Measurements from ENCODE around the gene NKAIN1.
A peak's percentile ranks its signal among the peaks of the same experiment; 100 is the strongest.
"Not testable (repeated sequence)": the region's sequence is repeated elsewhere in the genome, so short reads cannot be mapped to it uniquely, and the experiment has no call there.

NKAIN1 gene

DNA sequence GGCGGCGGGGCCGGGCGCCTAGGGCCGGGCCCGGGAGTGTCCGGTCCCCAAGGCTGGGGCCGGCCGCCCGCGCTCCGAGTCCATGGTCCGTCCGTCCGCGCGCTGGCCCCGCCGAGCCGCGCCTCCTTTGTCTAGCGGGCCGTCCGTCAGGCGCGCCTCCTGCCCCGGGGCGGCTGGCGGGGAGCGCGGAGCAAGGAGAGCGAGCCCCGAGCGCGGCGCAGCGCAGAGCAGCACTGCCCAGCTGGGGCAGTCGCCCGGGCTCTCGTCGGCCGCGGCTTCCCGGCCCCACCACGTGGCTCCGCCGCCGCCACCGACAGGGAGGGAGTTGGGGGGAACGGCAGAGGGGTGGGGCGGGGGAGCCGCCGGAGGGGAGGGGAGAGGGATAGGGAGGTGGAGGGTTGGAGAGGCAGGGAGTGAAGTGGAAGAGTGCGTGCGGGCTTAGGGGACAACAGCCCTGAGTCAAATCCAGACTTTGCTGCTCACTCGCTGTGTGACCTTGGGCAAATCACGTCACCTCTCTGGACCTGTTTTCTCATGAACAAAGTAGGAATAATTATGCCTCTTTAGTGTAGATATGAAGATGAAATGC lies at the start of gene NKAIN1:
Gene NKAIN1, minus strand, starts transcription at position 235 of the 589 bp plus-strand sequence. CDS start 340 bp downstream, outside the sequence.
- DNase-seq (ENCODE audit: low read depth), result no peak
- H3K4me3 ChIP-seq (ENCODE audit: low read depth, low read length), result peak within 1 kb of the TSS; percentile 35

DNA sequence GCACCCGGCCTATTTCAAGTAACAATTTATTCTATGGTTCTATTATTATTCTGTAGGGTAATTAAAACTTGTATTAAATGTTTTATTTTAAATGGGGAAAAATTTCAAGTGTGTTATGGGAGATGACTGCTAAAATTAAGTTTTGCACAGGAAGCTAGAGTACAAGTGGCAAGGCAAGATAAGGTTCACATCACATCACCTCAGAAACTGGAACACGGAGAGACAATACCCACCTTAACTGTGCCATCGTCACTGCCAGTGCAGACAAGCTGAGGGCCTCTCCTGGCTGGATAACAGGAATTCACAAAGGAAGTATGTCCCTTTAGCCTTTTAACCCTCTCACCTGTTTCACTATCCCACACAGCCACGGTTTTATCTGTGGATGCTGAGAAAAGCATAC lies 49.3 kb upstream of the NKAIN1 start:
- no peak overlapping the region for H3K4me3 ChIP-seq (ENCODE audit: low read depth, low read length)
- no peak for DNase-seq (ENCODE audit: low read depth)

DNA sequence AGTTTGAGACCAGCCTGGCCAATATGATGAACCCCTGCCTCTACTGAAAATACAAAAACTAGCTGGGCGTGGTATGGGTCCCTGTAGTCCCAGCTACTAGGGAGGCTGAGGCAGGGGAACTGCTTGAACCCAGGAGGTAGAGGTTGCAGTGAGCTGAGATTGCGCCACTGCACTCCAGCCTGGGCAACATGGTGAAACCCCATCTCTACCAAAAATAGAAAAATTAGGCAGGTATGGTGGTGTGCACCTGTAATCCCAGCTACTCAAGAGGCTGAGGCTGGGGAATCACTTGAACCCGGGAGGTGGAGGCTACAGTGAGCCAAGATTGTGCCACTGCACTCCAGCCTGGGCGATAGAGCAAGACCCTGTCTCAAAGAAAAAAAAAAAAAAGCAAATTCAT lies 48.1 kb upstream of the NKAIN1 start:
- H3K4me3 ChIP-seq (ENCODE audit: low read depth, low read length); DNase-seq (ENCODE audit: low read depth): not testable (repeated sequence)

DNA sequence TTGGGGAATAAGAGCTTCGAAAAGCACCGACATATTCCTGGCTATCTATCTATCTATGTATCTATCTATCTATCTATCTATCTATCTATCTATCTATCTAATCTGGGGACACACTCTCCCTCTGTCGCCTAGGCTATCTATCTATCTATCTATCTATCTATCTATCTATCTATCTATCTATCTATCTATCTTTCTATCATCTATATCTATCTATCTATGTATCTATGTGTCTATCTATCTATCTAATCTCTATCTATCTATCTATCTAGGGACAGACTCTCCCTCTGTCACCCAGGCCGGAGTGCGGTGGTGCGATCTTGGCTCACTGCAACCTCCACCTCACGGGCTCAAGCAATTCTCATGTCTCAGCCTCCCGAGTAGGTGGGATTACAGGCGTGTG lies 42.7 kb upstream of the NKAIN1 start:
- not testable (repeated sequence) for H3K4me3 ChIP-seq (ENCODE audit: low read depth, low read length); DNase-seq (ENCODE audit: low read depth)

DNA sequence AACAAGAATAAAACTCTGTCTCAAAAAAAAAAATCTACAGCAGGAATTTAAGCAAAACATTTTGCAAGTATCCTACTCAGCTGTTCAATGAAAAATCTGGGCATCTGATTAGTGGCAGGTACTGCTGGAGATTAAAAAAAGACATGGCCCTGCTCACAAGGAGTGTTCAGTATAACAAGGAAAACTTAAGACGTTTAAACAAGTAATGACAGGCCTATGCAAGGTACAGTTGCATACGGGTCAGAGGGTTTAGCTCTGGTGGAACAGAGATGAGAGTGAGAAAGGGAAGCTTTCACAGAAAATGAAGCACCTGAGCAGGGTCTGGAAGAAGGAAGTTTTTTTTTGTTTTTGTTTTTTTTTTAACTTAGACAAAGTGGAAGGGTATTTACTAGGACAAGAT lies 33.9 kb upstream of the NKAIN1 start:
- DNase-seq (ENCODE audit: low read depth), result no peak
- no peak overlapping the region for H3K4me3 ChIP-seq (ENCODE audit: low read depth, low read length)

DNA sequence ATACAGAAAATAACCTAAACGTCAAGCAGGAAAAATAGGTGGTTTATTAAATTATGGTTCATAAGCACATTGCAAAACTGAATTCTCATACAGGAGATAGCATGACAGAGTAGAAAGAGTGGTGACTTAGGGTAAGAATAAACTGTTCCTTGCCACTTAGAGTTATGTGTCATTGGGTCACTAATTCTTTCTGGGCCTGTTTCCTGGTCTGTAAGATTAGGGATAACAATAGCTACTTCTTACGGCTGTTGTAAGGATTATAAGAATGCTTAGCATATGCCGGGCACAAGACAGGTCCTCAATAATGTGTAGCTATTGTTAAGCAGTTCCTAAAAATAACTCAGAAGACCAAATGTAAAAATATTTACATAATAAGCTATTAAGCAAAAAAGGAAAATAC lies 32.7 kb upstream of the NKAIN1 start:
- DNase-seq (ENCODE audit: low read depth), result no peak
- no peak overlapping the region for H3K4me3 ChIP-seq (ENCODE audit: low read depth, low read length)

DNA sequence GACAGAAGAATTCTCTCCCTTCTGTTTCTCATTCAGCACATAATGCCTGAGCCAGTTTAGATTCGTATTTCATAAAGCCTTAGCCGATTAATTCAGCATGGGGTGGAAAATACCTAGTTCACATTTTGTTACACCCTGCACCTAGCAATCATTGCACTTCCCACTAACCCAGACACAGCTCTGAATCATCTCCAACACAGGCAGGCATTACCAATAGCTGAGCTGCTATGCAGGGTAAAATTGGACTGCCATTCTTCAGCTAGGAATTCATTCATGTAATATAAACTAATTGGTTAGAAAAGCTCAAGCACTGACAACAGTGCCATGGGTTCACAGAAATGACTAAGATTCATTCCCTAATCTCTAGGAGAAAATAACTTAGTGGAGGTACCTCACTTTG lies 26.9 kb upstream of the NKAIN1 start:
- H3K4me3 ChIP-seq (ENCODE audit: low read depth, low read length), result no peak overlapping the region
- DNase-seq (ENCODE audit: low read depth), result no peak

DNA sequence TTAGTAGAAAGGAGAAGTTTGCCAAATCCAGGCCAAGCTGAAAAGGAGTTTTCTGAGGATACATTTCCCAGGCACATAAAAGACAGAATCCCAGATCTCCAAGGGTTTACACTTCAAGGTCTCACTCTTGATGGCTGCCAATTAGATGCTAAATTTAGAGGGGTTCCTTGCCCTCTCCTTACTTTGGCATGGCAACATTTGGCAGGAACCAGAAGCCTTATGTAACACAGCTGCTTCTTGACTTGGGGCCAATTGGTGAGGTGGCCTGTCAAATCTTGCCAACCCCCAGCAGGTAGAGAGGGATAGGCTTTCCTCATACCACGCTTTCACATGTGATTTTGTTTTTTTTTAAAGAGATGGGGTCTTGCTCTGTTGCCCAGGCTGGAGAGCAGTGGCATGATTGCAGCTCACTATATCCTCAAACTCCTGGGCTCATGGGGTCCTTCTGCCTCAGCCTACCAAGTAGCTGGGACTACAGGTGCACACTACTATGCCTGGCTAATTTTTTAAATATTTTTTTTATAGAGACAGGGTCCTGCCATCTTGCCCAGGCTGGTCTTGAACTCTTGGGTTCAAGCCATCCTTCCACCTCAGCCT lies 25.2 kb upstream of the NKAIN1 start:
- H3K4me3 ChIP-seq (ENCODE audit: low read depth, low read length), result no peak overlapping the region
- DNase-seq (ENCODE audit: low read depth), result no peak

DNA sequence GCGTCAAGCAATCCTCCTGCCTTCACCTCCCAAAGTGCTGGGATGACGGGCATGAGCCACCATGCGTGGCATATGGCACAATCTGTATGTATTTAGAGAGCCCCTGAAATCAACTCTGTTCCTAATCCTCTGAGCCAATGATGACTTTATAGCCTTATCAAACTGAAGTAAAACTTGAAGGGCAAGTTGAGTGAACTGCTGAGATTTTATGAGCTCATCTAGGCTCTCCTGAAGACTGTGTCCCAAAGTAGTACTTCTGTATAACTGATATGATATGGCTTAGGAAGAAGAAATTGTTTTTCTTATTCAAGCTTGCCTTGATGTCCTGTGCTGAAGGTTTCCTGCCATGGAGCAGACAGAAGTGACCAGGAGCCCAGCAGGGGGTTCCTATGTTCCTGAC lies 23.7 kb upstream of the NKAIN1 start:
- H3K4me3 ChIP-seq (ENCODE audit: low read depth, low read length), result no peak overlapping the region
- DNase-seq (ENCODE audit: low read depth), result no peak

DNA sequence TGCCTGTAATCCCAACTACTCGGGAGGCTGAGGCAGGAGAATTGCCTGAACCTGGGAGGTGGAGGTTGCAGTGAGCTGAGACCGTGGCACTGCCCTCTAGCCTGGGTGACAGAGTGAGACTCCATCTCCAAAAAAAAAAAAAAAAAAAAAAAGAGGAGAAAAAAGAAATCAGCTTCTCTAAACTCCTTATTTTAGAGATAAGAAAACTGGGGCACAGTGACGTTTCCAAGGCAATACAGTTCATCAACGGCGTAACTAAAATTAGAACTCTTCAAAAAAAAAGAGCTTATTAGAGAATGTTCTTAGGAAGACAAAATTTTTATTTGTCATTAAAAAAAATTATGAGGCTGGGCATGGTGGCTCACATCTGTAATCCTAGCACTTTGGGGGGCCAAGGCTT lies 22.7 kb upstream of the NKAIN1 start:
- not testable (repeated sequence) for DNase-seq (ENCODE audit: low read depth); H3K4me3 ChIP-seq (ENCODE audit: low read depth, low read length)

DNA sequence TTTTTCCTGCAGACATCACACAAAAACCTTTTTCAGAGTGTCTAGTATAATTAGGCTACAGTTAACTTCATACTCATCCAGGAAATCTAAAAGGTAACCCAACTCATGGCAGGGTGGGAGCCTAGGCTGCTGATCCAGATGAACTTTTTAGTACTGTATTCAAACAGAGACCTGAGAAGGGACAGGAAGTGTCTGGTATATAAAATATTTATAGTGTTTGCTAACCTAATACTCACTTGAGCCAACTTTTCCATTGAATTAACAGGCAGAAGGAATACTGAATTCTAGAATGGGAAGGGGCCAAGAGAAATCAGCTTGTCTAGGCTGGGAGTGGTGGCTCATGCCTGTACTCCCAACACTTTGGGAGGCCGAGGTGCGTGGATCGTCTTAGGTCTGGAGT lies 22.2 kb upstream of the NKAIN1 start:
- DNase-seq (ENCODE audit: low read depth), result no peak
- H3K4me3 ChIP-seq (ENCODE audit: low read depth, low read length), result no peak overlapping the region

DNA sequence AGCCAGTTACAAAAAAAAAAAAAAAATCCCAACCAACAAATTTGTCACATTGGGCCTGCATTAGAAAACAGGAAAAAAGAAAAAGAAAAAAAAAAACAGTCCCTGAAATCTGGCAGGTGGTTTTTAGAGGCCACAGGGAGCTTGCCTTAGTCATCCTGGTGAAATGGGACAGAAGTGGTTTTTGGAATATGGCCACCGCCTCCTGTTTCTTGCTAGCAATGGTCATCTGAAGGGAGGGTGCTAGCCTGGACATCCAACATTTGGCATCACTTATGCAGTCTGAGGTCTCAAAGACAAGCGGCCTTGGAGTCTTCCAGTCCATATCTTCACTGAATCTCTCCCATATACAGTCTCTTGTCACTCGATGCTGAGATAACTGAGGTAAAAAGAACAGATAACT lies 20.1 kb upstream of the NKAIN1 start:
- DNase-seq (ENCODE audit: low read depth), result no peak
- no peak overlapping the region for H3K4me3 ChIP-seq (ENCODE audit: low read depth, low read length)

DNA sequence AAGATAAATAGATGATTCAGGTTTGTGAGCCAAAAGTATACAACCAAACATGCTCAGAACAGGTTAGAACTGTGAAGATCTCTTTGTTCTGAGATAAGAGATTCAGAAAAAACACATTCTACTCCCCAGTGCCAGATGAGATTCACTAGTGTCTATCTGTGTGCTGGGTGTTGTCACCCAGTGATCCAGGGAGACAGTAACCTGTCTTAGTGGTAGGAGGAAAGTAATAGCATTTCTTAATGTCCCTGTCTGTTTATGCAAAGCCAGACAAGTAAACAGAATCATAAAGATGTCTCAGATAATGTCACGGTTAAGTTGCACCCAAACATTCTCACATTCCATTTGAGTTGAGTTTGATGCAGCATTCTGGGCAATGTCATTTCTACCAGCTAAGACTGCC lies 18.9 kb upstream of the NKAIN1 start:
- H3K4me3 ChIP-seq (ENCODE audit: low read depth, low read length), result no peak overlapping the region
- DNase-seq (ENCODE audit: low read depth), result no peak

DNA sequence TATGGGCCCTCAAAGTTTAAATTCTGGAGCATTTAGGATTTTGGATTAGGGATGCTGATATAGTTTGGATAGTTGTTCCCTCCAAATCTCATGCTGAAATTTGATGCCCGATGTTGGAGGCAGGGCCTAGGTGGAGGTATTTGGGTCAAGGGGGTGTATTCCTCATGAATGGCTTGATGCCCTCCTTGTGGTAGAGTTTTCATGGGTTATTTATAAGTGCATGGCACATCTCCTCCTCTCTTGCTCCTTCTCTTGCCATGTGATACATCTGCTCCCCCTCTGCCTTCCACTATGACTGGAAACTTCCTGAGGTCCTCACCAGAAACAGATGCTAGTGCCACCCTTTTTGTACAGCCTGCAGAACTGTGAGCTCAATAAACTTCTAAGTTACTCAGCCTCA lies 17.5 kb upstream of the NKAIN1 start:
- no peak overlapping the region for H3K4me3 ChIP-seq (ENCODE audit: low read depth, low read length)
- DNase-seq (ENCODE audit: low read depth), result no peak

DNA sequence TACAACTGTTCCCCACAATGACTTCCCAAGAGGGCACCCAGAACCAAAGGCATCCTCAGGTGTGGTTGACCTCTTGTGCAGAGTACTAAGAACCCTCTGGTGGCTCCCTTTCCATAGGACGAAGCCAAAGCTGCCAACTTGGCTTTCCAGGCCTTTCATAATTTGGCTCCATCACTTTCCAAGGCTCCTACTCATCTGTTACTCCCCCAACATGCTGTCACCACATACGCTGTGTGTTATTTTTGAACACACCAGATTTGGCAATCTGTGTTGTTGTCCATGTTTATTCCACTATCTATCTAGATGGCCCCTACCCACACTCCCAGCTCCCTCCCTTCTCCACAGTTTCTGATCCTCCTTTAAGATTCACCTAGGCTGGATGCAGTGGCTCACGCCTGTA lies 10.2 kb upstream of the NKAIN1 start:
- H3K4me3 ChIP-seq (ENCODE audit: low read depth, low read length), result no peak overlapping the region
- DNase-seq (ENCODE audit: low read depth), result no peak

DNA sequence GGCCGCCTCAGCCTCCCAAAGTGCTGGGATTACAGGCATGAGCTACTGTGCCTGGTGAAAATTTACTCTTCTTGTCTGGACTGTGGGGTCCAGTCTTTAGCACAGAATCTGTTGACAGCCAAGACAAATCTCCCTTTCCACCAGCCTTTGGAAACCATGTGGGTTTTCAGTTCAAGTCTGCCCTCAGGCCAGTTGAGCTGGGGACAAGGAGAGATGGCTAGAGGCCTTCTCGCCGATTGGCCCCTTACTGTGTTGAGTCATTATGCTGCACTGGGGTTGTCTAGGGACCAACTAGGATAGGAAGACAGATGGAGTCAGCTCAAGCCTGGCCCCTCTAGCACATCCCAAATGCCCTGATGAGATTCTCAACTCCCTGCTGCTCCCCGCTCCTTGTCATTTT lies 8.6 kb upstream of the NKAIN1 start:
- no peak overlapping the region for H3K4me3 ChIP-seq (ENCODE audit: low read depth, low read length)
- DNase-seq (ENCODE audit: low read depth), result no peak

DNA sequence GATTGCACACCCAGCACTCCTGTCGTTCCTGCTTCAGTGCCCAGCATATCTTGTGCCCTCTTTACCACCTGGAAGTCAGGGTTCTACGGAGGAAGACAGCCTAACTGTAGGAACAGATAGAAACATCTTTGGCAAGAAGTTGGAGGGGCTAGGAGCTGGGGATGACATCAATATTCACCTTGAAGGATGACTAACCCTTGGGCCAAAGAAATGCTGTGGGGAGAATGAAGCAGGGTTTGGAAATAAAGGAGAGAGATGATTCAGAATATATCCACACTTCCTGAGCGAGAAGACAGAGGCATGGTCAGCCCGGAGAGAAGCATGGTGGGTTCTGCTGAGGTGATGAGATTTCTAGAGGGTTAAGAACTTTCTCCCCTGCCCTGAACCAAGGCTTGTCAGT lies 4.6 kb upstream of the NKAIN1 start:
- H3K4me3 ChIP-seq (ENCODE audit: low read depth, low read length), result no peak overlapping the region
- DNase-seq (ENCODE audit: low read depth), result peak; percentile 10

DNA sequence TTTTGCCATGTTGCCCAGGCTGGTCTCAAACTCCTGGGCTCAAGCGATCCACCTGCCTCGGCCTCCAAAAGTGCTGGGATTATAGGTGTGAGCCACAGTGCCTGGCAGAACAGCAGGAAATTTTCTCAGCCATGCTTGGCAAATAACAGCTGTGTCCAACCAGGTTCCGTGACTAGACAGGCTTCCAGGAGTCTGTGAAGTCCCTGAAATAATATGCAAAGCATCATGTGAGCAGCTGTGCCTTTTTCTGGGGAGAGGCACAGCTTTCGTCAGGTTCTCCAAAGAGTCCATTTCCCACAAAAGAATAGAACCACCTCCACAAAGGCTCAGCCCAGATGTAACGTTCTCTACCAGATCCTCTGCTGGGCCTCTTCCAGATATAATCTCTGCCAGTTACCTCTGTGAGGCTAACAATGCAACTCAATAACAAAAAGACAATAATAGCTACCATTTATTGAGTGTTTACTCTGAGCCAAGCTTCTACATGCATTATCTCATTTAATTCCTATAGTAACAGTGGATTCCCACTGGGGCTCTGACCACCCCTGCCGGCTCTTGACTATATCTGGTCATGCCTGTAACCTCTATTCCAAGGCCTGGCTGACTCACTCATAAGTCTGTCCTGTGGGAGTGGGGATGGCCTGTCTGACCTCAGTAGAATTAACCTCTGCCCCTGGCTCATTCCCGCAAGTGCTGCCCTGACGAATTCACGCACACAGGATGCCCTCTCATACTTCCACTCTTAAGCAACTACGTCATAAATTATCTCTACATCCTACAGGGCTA lies 4.0 kb upstream of the NKAIN1 start:
- peak; percentile 40 for DNase-seq (ENCODE audit: low read depth)
- no peak overlapping the region for H3K4me3 ChIP-seq (ENCODE audit: low read depth, low read length)

DNA sequence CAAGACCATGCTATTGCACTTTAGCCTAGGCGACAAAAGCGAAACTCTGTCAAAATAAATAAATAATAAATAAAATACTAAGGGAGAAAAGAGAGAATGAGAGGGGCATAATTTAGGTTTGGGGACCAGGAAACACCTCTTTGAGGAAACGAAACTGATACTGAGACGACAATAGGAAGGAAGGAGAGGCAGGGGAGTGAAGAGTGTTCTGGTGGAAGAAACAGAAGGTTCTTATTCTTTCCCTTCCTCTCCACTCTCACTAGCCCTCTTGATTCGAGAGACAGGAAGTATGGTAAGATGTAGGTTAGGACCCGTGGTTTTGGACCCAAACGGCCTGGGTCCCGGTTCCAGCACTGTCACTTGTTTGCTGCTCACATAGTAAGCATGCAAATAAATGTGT lies 1.6 kb upstream of the NKAIN1 start:
- H3K4me3 ChIP-seq (ENCODE audit: low read depth, low read length), result no peak overlapping the region
- DNase-seq (ENCODE audit: low read depth), result no peak

DNA sequence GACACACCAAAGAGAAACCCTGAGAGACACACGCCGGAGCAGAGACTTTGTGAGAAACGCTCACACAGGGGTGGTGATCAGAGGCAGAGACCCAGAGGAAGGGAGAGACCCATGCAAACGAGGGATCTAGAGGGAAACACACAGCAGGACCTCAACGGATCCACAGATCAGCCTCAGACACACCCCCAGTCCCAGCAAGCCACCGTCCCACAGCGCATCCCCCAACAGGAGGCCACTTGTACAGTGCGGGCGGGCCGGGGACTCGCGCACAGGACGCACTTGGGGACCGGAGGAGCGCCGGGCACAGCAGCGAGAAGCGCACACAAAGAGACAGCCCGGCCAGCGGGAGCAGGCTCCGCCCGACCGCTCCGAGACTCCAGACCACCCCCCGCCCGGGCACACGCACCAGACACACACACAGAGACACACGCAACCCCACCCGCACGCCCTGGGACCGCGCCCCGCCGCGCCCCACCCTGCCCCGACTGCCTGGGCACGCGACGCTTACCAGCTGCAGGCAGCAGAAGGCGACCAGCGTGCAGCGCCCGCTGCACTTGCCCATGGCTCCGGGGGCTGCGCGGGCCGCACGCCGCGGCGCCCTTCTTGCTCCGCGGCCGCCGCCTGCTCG lies 587 bp downstream of the NKAIN1 start:
- H3K4me3 ChIP-seq (ENCODE audit: low read depth, low read length), result peak overlapping the region; percentile 35
- DNase-seq (ENCODE audit: low read depth), result no peak

DNA sequence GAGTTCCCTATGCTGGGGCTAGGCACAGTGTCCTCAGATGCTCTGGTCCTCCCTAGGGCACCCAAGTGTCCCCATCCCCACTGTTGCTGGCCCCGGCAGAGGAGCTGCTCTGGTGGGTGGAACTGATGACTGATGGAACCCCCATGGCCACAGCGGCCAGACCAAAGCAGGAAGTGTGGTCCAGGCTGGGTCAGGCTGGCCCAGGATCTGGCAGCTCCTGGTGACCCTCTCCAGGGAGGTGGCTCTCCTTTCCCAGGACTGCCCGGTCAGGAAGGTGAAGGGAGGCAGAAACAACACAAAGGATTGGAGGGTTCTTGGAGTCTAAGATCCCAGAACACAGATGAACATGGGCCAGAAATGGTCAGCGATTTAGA lies 1.1 kb downstream of the NKAIN1 start:
- no peak overlapping the region for H3K4me3 ChIP-seq (ENCODE audit: low read depth, low read length)
- no peak for DNase-seq (ENCODE audit: low read depth)

Measured in skeletal muscle cell (primary cell).